ENCODE data around the gene GABPB2.
A peak's percentile ranks its signal among the peaks of the same experiment; 100 is the strongest.

The GABPB2 gene

GRCh38 chr1:151070474-151071276 is at the start of gene GABPB2:
TSS of gene GABPB2 (plus strand) at chr1:151070761. CDS start at chr1:151088190, 17,429 bp downstream.
- DNase-seq (ENCODE audit: low read depth): peak; percentile 94

DNA sequence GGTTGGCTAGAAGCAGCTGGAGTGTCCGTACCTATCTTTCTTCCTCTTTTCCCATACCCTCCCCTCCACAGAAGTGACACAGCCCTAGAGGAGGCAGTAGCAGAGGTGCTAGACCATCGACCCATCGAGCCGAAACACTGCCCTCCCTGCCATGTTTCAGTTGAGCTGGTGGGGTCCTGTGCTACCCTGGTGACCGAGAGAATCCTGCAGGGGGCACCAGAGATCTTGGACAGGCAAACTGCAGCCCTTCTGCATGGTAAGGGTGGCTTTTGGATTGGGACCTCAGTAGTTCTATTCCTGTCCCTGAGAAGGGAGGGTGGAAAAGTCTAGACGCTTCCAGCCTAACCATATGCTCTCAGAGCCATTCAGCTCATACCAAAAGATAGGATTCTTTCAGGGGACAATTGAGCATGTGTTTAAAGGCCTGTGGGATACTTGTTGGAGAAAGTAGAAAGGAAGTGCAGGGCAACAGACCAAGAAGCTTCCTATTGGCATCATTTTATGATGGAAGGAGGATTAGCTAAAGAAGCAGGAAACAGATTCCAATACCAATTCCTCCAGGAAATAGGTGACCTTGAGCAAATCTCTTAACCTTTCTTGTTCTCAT is 45.9 kb upstream of the GABPB2 start:
- DNase-seq (ENCODE audit: low read depth): no peak

- no peak for DNase-seq (ENCODE audit: low read depth)
Observed at GRCh38 chr1:151026460-151026859, 44.1 kb upstream of the GABPB2 start.

- DNase-seq (ENCODE audit: low read depth): no peak
Observed at GRCh38 chr1:151032164-151032563, 38.4 kb upstream of the GABPB2 start.

GRCh38 chr1:151035167-151035566 is 35.4 kb upstream of the GABPB2 start:
- DNase-seq (ENCODE audit: low read depth): no peak

DNA sequence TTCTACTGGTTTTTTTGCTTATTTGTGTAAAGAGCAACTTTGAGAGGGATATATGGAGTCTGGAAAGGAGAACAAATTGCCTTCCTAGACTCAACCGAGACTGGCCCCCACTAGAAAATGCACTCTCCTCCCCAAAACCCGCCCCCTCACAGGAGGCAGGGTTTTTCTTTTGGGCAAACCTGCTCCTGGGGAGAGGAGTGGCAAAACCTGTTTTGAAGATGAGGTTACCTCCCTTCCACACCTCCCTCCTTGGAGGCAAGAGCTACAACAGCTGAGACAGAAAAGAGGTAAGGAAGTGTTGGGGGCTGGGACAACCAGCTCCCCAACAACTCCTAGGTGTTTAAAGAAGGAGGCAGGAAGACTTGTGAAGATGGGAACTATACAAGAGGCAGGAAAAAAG is 34.2 kb upstream of the GABPB2 start, which contains the start of gene BNIPL:
Gene BNIPL (plus strand): TSS at position 231 of the 400 bp plus-strand sequence. CDS start 140 bp downstream, at position 371.
- no peak for DNase-seq (ENCODE audit: low read depth)

- no peak for DNase-seq (ENCODE audit: low read depth)
Observed at GRCh38 chr1:151037032-151037431, 33.5 kb upstream of the GABPB2 start.

- no peak for DNase-seq (ENCODE audit: low read depth)
Observed at GRCh38 chr1:151039521-151039920, 31.0 kb upstream of the GABPB2 start.

GRCh38 chr1:151043163-151043562 is 27.4 kb upstream of the GABPB2 start:
- no peak for DNase-seq (ENCODE audit: low read depth)

GRCh38 chr1:151047591-151047924 is 23.0 kb upstream of the GABPB2 start, which contains the start of gene C1orf56:
TSS of gene C1orf56 (plus strand) at chr1:151047751. CDS start at chr1:151047848, 97 bp downstream.
- DNase-seq (ENCODE audit: low read depth): no peak

GRCh38 chr1:151047925-151048644 is 22.5 kb upstream of the GABPB2 start:
- DNase-seq (ENCODE audit: low read depth): no peak

DNA sequence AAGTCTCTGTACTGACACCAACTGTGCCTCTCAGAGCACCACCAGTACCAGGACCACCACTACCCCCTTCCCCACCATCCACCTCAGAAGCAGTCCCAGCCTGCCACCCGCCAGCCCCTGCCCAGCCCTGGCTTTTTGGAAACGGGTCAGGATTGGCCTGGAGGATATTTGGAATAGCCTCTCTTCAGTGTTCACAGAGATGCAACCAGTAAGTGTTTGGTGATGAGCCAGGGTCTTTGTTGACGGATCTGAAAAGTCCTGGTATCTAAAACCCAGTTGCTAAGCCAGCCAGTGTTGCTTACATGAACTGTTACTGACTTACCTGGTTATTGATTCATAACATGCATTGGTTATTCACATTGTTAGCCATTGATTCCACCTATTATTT is 21.9 kb upstream of the GABPB2 start:
- no peak for DNase-seq (ENCODE audit: low read depth)

DNA sequence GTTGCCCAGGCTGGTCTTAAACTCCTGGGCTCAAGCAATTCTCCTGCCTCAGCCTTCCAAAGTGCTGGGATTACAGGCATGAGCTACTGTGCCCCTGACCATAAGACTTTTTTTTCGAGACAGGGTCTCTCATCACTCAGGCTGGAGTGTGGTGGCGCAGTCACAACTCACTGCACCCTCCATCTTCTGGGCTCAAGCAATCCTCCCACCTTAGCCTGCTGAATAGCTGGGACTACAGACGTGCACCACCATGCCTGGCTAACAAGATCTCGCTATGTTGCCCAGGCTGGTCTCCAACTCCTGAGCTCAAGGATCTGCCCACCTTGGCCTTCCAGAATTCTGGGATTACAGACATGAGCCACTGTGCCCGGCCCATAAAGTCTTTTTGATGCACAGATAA is 21.1 kb upstream of the GABPB2 start:
- DNase-seq (ENCODE audit: low read depth): no peak

- no peak for DNase-seq (ENCODE audit: low read depth)
Observed at GRCh38 chr1:151050051-151050688, 20.4 kb upstream of the GABPB2 start.

- no peak for DNase-seq (ENCODE audit: low read depth)
Observed at GRCh38 chr1:151051356-151052009, 19.1 kb upstream of the GABPB2 start.

GRCh38 chr1:151054971-151055547 is 15.5 kb upstream of the GABPB2 start:
- DNase-seq (ENCODE audit: low read depth): no peak

- no peak for DNase-seq (ENCODE audit: low read depth)
Observed at GRCh38 chr1:151055581-151055980, 15.0 kb upstream of the GABPB2 start.

DNA sequence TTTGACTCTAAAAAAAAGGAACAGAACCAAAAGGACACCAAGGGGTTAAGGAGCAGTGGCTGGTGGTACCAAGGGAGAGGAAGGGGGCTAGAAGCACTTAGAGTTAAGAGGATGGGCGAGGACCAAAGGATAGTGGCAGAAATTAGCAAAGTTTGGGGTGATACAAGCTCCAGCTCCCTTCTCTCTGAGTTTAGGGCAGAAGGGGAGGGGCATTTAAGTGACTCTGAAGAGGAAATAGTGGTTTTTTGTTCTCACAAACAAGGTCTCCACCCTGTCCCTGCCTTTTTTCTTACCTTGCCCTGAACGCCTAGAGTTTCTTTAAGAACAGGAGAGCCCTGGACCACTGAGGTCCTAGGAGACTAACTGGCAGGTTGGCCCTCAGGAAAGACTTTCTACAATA is 14.4 kb upstream of the GABPB2 start:
- no peak for DNase-seq (ENCODE audit: low read depth)

DNA sequence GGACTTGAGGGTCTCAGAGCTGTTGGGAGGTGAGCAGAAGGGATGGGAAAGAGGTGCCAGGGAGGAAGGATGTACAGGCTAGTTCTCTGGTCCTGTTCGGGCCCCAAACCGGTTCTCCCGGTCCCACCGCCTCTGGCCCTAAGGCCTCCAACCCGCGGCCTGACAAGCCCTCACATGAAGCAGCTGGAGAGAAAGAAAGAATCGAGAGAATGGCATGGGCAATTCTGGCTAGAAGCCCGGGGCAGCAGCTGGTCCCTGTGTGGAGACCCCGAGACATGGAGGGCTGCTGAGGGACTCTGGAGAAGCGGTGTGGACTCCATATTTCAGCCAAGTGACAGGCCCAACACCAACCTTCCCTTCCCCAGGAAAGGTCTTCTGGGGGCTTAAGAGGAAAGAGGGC is 11.9 kb upstream of the GABPB2 start:
- DNase-seq (ENCODE audit: low read depth): no peak

DNA sequence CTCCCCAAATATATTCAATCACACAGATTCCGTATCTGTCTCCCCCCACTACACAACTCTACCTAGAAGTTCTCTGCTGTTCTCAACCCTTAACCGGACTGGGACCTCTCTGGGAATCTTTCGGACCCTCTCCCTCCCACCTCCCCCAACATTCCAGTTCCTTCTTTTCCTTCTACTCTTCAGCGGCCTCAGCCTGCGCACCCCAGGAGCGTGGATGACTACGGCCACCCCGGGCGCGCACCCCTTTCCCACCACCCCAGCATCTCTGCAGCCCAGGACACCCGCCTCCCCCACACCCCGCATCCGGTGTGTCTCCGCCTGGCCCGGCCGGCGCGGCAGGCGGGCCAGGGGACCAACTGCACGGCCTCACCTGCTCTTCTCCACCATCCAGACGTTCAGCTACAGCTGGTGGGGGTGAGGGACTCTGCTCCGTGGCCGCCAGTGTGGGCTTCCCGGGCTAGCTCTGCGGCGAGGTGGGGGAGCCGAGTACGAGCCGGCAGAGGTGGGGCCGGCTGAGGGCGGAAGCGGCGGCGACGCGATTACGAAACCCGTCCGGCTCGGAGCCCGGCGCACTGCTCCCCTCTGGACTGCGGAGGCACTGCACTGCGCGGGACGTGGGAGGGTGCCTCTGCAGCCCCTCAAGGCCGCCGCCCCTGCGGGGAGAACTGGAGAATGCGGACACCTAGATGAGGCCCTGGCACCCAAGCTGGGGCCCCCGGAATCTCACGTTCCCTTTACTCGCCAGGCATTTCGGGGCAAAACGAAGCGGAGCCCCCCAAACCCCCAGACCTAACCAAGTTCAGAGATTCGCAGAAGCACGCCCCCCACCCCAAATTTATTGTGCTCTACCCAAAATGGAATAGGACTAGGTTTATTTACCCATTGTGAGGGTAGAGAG is 11.2 kb upstream of the GABPB2 start, which contains the start of gene CDC42SE1:
Gene CDC42SE1 (minus strand): TSS at position 514 of the 898 bp plus-strand sequence. CDS start 3,892 bp downstream, outside the sequence.
- no peak for DNase-seq (ENCODE audit: low read depth)
